Measurements from ENCODE around the gene HDDC2.

- TF ChIP-seq EZH2phosphoT487 (IDR thresholded peaks at IDR 0.05; ENCODE audit: insufficient read depth, low read depth), result no peak
- no peak for TF ChIP-seq EZH2 (IDR thresholded peaks at IDR 0.05; ENCODE audit: insufficient read depth, poor library complexity, severe bottlenecking)
Observed at GRCh38 chr6:125236536-125237327, 65.0 kb downstream of the HDDC2 start.

All from GM23248 (cell line).